Esophagus squamous epithelium (tissue), 5 donors: ENCODE results near the gene ENOX1. TPM values are rescaled to one million over a fixed set of nuclear protein-coding genes. Genes with fewer than 3 reads are reported as not detected.

Experiments used
- DNase-seq: peaks from one replicate; lab custom pipeline; 2025; lab: John Stamatoyannopoulos, UW
- H3K27ac ChIP-seq, 4 donors: fragments of 200-600 bp; sonication (generic); one replicate each; pipeline ENCODE4 v1.5.1; 2016 to 2019; ENCODE audit warnings: mild to moderate bottlenecking in 1 of 4
- H3K27me3 ChIP-seq, 4 donors: fragments of 200-600 bp; sonication (generic); 1 replicate in 3 of 4; 2 replicates in 1 of 4; pipeline versions ENCODE4 v1.5.1 to v1.6.0; 2017 to 2021; ENCODE audit warnings: antibody characterized with exemption in 1 of 4
- H3K36me3 ChIP-seq, 3 donors: fragments of 200-600 bp; sonication (generic); one replicate each; pipeline ENCODE4 v1.5.1; 2016 to 2019
- H3K4me1 ChIP-seq, 3 donors: fragments of 200-600 bp; sonication (generic); one replicate each; pipeline ENCODE4 v1.5.1; 2017 to 2019
- H3K4me3 ChIP-seq, 4 donors: fragments of 200-600 bp; sonication (generic); 1 replicate in 3 of 4; 2 replicates in 1 of 4; pipeline ENCODE4 v1.5.1; 2016 to 2019; ENCODE audit warnings: mild to moderate bottlenecking in 2 of 4, moderate library complexity in 1 of 4
- H3K9me3 ChIP-seq, 3 donors: fragments of 200-600 bp; sonication (generic); one replicate each; pipeline ENCODE4 v1.5.1; 2016 to 2019
- CTCF ChIP-seq, 6 experiments: fragments of 450-650 bp in 4 of 6; fragments of 200-600 bp in 2 of 6; sonication (generic) in 2 of 6; IDR thresholded peaks; one replicate each; pipeline ENCODE4 v1.5.1; 2016 to 2019; ENCODE audit warnings: antibody characterized with exemption in 6 of 6, mild to moderate bottlenecking in 4 of 6, moderate library complexity in 4 of 6
- POLR2A ChIP-seq, 4 donors: fragments of 450-650 bp; IDR thresholded peaks; one replicate each; pipeline ENCODE4 v1.6.1; 2017; ENCODE audit warnings: antibody characterized with exemption in 4 of 4, mild to moderate bottlenecking in 4 of 4, moderate library complexity in 3 of 4
- WGBS, 2 donors: methylation state at CpG; one replicate each; pipeline ENCODE4 v1.1.5; 2018; 5-methylcytosine and 5-hydroxymethylcytosine counted together
- intact Hi-C: fragments of 100-400 bp; cut with DNase I; formaldehyde crosslinking; loops from one replicate; pipeline ENCODE4 v1.15.0; 2022
- total RNA-seq, 4 donors: library from RNA; depleted of rRNA; stranded (reverse); fragments of >200 nt; gene quantifications; one replicate each; pipeline ENCODE4 v1.1.0, GENCODE V29; 2016
- donor health status: DM: yes; HTN: yes; CAD: no.

The ENOX1 gene
- total RNA-seq, 4 donors from 2014 or later = 0.48 to 0.76 TPM; not detected in 2

GRCh38 chr13:43441464-43441863, 345.3 kb downstream of the ENOX1 start:
- 56 to 61% methylated on average over 6 of the region's 6 CpGs for WGBS, 2 donors
- TF ChIP-seq CTCF (IDR thresholded peaks at IDR 0.05) = no peak
- TF ChIP-seq POLR2A (IDR thresholded peaks at IDR 0.05) = no peak
- no peaks in the 10 kb centered on the region for H3K27me3 ChIP-seq
- no peaks in the 10 kb centered on the region for H3K9me3 ChIP-seq
- DNase-seq = no peak
- H3K4me1 ChIP-seq = no peaks in the 10 kb centered on the region
- no peak overlapping the region for H3K4me3 ChIP-seq
- H3K27ac ChIP-seq = no peak overlapping the region
- intact Hi-C loops = no loop called here
- no peaks in the 10 kb centered on the region for H3K36me3 ChIP-seq

GRCh38 chr13:43434191-43434590, 352.6 kb downstream of the ENOX1 start:
- TF ChIP-seq POLR2A (IDR thresholded peaks at IDR 0.05) (no peak), CTCF (IDR thresholded peaks at IDR 0.05) (no peak)
- no peak for DNase-seq
- Histone ChIP-seq H3K36me3 (no peaks in the 10 kb centered on the region), H3K27ac (no peak overlapping the region), H3K9me3 (no peaks in the 10 kb centered on the region), H3K4me1 (no peaks in the 10 kb centered on the region), H3K4me3 (no peak overlapping the region), H3K27me3 (no peaks in the 10 kb centered on the region)
- intact Hi-C loops = no loop called here
- WGBS, 2 donors = 79 to 83% methylated on average over 3 of the region's 3 CpGs

DNA sequence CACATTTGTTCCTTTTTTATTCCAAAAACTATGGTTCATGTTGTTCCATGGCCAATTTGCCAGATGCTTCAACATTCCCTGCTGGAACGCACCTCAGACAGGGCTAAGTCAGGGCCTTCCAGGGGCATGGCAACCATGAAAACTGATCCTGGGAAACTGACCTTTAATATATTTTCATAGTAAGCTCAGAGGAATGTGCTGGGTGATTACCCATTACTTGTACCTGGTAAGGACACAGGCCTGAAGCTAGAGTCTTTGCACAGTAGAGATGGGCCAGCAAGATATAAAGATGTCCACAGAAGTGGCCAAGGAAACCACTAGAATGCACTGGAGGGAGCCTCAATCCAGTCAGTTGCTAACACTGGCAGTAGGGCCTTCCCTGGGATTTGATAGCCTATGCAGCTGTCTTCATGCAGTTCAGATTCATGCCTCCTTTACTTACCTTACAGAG, 353.1 kb downstream of the ENOX1 start:
- TF ChIP-seq POLR2A (IDR thresholded peaks at IDR 0.05) = no peak
- TF ChIP-seq CTCF (IDR thresholded peaks at IDR 0.05) = no peak
- Histone ChIP-seq H3K9me3 (no peaks in the 10 kb centered on the region), H3K4me1 (no peaks in the 10 kb centered on the region), H3K27me3 (no peaks in the 10 kb centered on the region), H3K4me3 (no peak overlapping the region), H3K27ac (no peak overlapping the region), H3K36me3 (no peaks in the 10 kb centered on the region)
- WGBS, 2 donors = 80 to 89% methylated on average over 1 of the region's 1 CpG
- intact Hi-C loops = no loop called here
- DNase-seq = no peak

DNA sequence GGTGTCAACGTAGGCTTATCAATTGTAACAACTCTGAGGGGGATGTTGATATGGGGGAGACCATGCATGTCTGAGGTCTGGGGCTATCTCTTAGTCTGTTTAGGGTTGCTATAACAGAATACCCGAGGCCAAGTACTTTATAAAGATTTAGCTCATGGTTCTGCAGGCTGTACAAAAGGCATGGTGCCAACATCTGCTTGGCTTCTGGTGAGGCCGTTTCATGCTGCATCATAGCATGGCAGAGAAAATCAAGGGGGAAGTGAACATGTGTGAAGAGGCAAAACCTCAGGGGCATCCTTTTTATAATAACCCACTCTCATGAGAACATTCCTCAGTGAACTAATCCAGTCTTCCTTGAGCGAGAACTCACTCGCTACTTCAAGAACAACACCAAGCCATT, 353.8 kb downstream of the ENOX1 start:
- no peaks in the 10 kb centered on the region for H3K9me3 ChIP-seq
- no peaks in the 10 kb centered on the region for H3K27me3 ChIP-seq
- H3K4me3 ChIP-seq = no peak overlapping the region
- WGBS, 2 donors = 76 to 82% methylated on average over 5 of the region's 5 CpGs
- no peak for DNase-seq
- TF ChIP-seq CTCF (IDR thresholded peaks at IDR 0.05) = no peak
- no peak for TF ChIP-seq POLR2A (IDR thresholded peaks at IDR 0.05)
- no peaks in the 10 kb centered on the region for H3K36me3 ChIP-seq
- H3K4me1 ChIP-seq = no peaks in the 10 kb centered on the region
- intact Hi-C loops = no loop called here
- H3K27ac ChIP-seq = no peak overlapping the region

- H3K4me1 ChIP-seq = no peaks in the 10 kb centered on the region
- intact Hi-C loops = no loop called here
- TF ChIP-seq CTCF (IDR thresholded peaks at IDR 0.05) (no peak), POLR2A (IDR thresholded peaks at IDR 0.05) (no peak)
Measured at GRCh38 chr13:43431841-43432240, 354.9 kb downstream of the ENOX1 start.

More at GRCh38 chr13:43431841-43432240, 354.9 kb downstream of the ENOX1 start:
- H3K27ac ChIP-seq = no peak overlapping the region
- DNase-seq = no peak
- H3K4me3 ChIP-seq = no peak overlapping the region
- H3K27me3 ChIP-seq = no peaks in the 10 kb centered on the region
- H3K36me3 ChIP-seq = no peaks in the 10 kb centered on the region
- 83% methylated on average over 8 of the region's 8 CpGs for WGBS, 2 donors
- no peaks in the 10 kb centered on the region for H3K9me3 ChIP-seq
